Caco-2 (cell line): ENCODE data around the gene CAPN11. TPM values are rescaled to one million over a fixed set of nuclear protein-coding genes. Genes with fewer than 3 reads are reported as not detected.

ENCODE experiments used
- BruUV-seq: library from RNA; stranded (reverse); fragments of 400-500 nt; replicated peaks from 2 replicates; lab custom pipeline; 2021; lab: Mats Ljungman, UMichigan
- CTCF ChIA-PET: fragments of 300-600 bp; sonication (Branson Sonifier 250); formaldehyde crosslinking; loops from one replicate; lab custom pipeline; 2022; ENCODE audit warnings: antibody characterized with exemption; lab: Charles Lee
- POLR2A ChIA-PET: fragments of 300-600 bp; sonication (Branson Sonifier 250); formaldehyde crosslinking; loops from one replicate; lab custom pipeline; 2022; ENCODE audit warnings: antibody characterized with exemption; lab: Charles Lee
- DNase-seq, 2 experiments: peaks; one replicate each; pipeline versions ENCODE4 v3.0.0 to v3.0.0-alpha.2; 2020 to 2022
- H3K27me3 ChIP-seq: replicated peaks from 2 replicates; pipeline ENCODE4 v1.6.0; 2011; ENCODE audit warnings: low read length; ENCODE audit not compliant: control insufficient read depth, insufficient read depth
- H3K36me3 ChIP-seq: 2 replicates; pipeline ENCODE4 v1.5.1; 2011; ENCODE audit warnings: low read length; ENCODE audit not compliant: control insufficient read depth, insufficient read depth
- H3K4me1 ChIP-seq: fragments of 250-450 bp; sonication (Bioruptor Pico); 2 replicates; pipeline ENCODE4 v1.5.1; 2020; ENCODE audit warnings: mild to moderate bottlenecking
- H3K4me3 ChIP-seq: 2 replicates; pipeline ENCODE4 v1.5.1; 2011; ENCODE audit warnings: low read depth, mild to moderate bottlenecking, control low read depth, low read length
- H3K9me3 ChIP-seq: fragments of 250-450 bp; sonication (Bioruptor Pico); 2 replicates; pipeline ENCODE4 v1.5.1; 2020; ENCODE audit warnings: mild to moderate bottlenecking, moderate library complexity
- H3K27ac Mint-ChIP-seq: one replicate; pipeline ENCODE4 v1.8.0; 2022; ENCODE audit warnings: mixed read lengths; ENCODE audit not compliant: unreplicated experiment
- H3K27me3 Mint-ChIP-seq: one replicate; pipeline ENCODE4 v1.8.0; 2022; ENCODE audit warnings: mixed read lengths; ENCODE audit not compliant: insufficient read depth, unreplicated experiment
- H3K36me3 Mint-ChIP-seq: one replicate; pipeline ENCODE4 v1.8.0; 2022; ENCODE audit warnings: mild to moderate bottlenecking, mixed read lengths; ENCODE audit not compliant: insufficient read depth, unreplicated experiment
- H3K4me1 Mint-ChIP-seq: one replicate; pipeline ENCODE4 v1.8.0; 2022; ENCODE audit warnings: low read depth, mixed read lengths; ENCODE audit not compliant: unreplicated experiment
- H3K4me3 Mint-ChIP-seq: one replicate; pipeline ENCODE4 v1.8.0; 2022; ENCODE audit warnings: mild to moderate bottlenecking, moderate library complexity, mixed read lengths; ENCODE audit not compliant: unreplicated experiment
- H3K9me3 Mint-ChIP-seq: one replicate; pipeline ENCODE4 v1.8.0; 2022; ENCODE audit warnings: mixed read lengths; ENCODE audit not compliant: unreplicated experiment
- CTCF ChIP-seq, 2 experiments: fragments of 200-600 bp in 1 of 2; IDR thresholded peaks; 1 replicate in 1 of 2; 2 replicates in 1 of 2; pipeline versions ENCODE4 v1.5.1 to v1.8.0; 2011 to 2022; ENCODE audit warnings: antibody characterized with exemption in 1 of 2, control low read depth in 1 of 2, inconsistent platforms in 1 of 2, low read depth in 1 of 2, low read length in 1 of 2, mild to moderate bottlenecking in 1 of 2, moderate library complexity in 1 of 2; ENCODE audit not compliant: insufficient read depth in 1 of 2, severe bottlenecking in 1 of 2, unreplicated experiment in 1 of 2
- intact Hi-C: fragments of 100-400 bp; cut with micrococcal nuclease; formaldehyde crosslinking; loops from one replicate; pipeline ENCODE4 v1.10.0; 2022; ENCODE audit not compliant: unreplicated experiment
- total RNA-seq: library from RNA; stranded (reverse); gene quantifications from 2 replicates; pipeline ENCODE4 v1.2.3, GENCODE V29; 2022

Gene CAPN11
- total RNA-seq, 1 experiment from 2014 or later: not detected

DNA sequence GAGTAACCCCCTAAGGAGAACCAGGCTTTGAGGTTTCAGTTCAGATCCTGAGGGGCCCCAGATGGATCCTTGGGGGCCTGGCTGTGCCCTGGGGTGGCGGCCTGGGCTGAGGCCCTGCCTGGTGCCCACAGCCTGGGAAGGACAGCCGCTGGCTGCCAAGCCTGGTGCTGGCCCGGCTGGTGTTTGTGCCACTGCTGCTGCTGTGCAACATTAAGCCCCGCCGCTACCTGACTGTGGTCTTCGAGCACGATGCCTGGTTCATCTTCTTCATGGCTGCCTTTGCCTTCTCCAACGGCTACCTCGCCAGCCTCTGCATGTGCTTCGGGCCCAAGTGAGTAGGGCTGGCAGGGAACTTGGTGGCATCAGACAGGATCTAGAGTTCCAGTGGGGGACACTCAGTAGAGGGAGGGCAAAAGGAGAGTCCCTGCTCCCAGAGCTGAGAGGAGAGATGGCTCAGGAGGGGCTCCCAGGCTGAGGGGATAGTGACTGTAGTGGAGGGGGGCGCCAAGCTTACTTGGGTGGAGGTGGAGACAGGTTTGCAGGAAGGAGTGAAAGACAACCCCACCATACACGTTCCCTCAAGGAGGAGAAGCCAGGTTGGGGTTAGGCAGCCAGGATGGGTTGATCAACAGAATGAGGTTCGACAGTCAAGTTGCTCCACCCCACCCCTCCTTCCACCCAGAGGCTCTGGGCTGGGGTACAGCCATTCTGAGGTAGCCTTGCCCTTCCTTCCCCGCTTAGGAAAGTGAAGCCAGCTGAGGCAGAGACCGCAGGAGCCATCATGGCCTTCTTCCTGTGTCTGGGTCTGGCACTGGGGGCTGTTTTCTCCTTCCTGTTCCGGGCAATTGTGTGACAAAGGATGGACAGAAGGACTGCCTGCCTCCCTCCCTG is 74.3 kb downstream of the CAPN11 start:
- H3K4me3 Mint-ChIP-seq: no peak overlapping the region
- POLR2A ChIA-PET: no interaction called here
- intact Hi-C loops: no loop called here
- DNase-seq: no peak
- no peak overlapping the region for H3K4me3 ChIP-seq
- no peaks in the 10 kb centered on the region for H3K27me3 ChIP-seq
- H3K36me3 Mint-ChIP-seq: peaks cover 24% of the 10 kb centered on the region
- H3K27ac Mint-ChIP-seq: peak overlapping the region; percentile 23
- H3K9me3 Mint-ChIP-seq: no peaks in the 10 kb centered on the region
- H3K4me1 Mint-ChIP-seq: peaks cover 17% of the 10 kb centered on the region
- H3K36me3 ChIP-seq: no peaks in the 10 kb centered on the region
- CTCF ChIA-PET: interaction anchor here (2.2 to 3.5 kb wide), 2 partner anchors 9 to 12 kb away, joined by 13 to 25 read pairs; partner anchors contain the start of gene SLC29A1
- H3K9me3 ChIP-seq: no peaks in the 10 kb centered on the region
- no TSS peak for BruUV-seq
- H3K4me1 ChIP-seq: peaks cover 15% of the 10 kb centered on the region
- no peaks in the 10 kb centered on the region for H3K27me3 Mint-ChIP-seq
- no peak for TF ChIP-seq CTCF (IDR thresholded peaks at IDR 0.05; ENCODE audit: insufficient read depth in 1 of 2, low read depth in 1 of 2, low read length in 1 of 2, severe bottlenecking in 1 of 2, unreplicated experiment in 1 of 2)

DNA sequence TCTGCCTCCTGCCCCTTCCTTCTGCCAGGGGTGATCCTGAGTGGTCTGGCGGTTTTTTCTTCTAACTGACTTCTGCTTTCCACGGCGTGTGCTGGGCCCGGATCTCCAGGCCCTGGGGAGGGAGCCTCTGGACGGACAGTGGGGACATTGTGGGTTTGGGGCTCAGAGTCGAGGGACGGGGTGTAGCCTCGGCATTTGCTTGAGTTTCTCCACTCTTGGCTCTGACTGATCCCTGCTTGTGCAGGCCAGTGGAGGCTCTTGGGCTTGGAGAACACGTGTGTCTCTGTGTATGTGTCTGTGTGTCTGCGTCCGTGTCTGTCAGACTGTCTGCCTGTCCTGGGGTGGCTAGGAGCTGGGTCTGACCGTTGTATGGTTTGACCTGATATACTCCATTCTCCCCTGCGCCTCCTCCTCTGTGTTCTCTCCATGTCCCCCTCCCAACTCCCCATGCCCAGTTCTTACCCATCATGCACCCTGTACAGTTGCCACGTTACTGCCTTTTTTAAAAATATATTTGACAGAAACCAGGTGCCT is 75.0 kb downstream of the CAPN11 start:
- Histone ChIP-seq H3K27me3 (no peaks in the 10 kb centered on the region), H3K4me1 (peaks cover 19% of the 10 kb centered on the region), H3K4me3 (no peak overlapping the region), H3K9me3 (no peaks in the 10 kb centered on the region), H3K36me3 (no peaks in the 10 kb centered on the region)
- Mint-ChIP-seq H3K4me3 (no peak overlapping the region), H3K27me3 (no peaks in the 10 kb centered on the region), H3K4me1 (peaks cover 17% of the 10 kb centered on the region), H3K9me3 (no peaks in the 10 kb centered on the region), H3K36me3 (peaks cover 18% of the 10 kb centered on the region), H3K27ac (peak overlapping the region; percentile 23)
- BruUV-seq: TSS peak; percentile 11
- POLR2A ChIA-PET: no interaction called here
- intact Hi-C loops: loop anchor here (1.0 kb wide), 2 partner anchors 12 to 138 kb away; no protein-coding TSS in a partner anchor
- DNase-seq: no peak
- CTCF ChIA-PET: interaction anchor here (0.5 to 3.5 kb wide), 6 partner anchors 9 to 137 kb away, joined by 3 to 25 read pairs (median 8); partner anchors contain the start of gene SLC29A1
- TF ChIP-seq CTCF (IDR thresholded peaks at IDR 0.05; ENCODE audit: insufficient read depth in 1 of 2, low read depth in 1 of 2, low read length in 1 of 2, severe bottlenecking in 1 of 2, unreplicated experiment in 1 of 2): no peak

Other genes starting within 250 kb of the CAPN11 start
- gene MRPL14, start 31.4 kb upstream of the CAPN11 start, total RNA-seq: 87.6 and 92.2 TPM in 2 replicates
- gene TMEM63B, start 31.3 kb upstream of the CAPN11 start, total RNA-seq: 28.2 and 28.4 TPM in 2 replicates
- gene MYMX, start 58.1 kb downstream of the CAPN11 start, total RNA-seq: not detected in 2 replicates
- gene SLC29A1, start 64.8 kb downstream of the CAPN11 start, total RNA-seq: 80.7 and 81.3 TPM in 2 replicates
- gene HSP90AB1, start 88.3 kb downstream of the CAPN11 start, total RNA-seq: 967 and 1,046 TPM in 2 replicates
- gene SLC35B2, start 98.7 kb downstream of the CAPN11 start, total RNA-seq: 44.6 and 44.8 TPM in 2 replicates
- 8.4 and 10.1 TPM in 2 replicates for gene NFKBIE, start 106.7 kb downstream of the CAPN11 start, total RNA-seq
- gene TMEM151B, start 111.6 kb downstream of the CAPN11 start, total RNA-seq: not detected in 2 replicates
- 18.8 and 20.5 TPM in 2 replicates for gene AARS2, start 154.5 kb downstream of the CAPN11 start, total RNA-seq
- gene SPATS1, start 183.8 kb downstream of the CAPN11 start, total RNA-seq: not detected in 2 replicates
- gene CDC5L, start 228.9 kb downstream of the CAPN11 start, total RNA-seq: 23.4 and 23.8 TPM in 2 replicates